AG04449 (cell line): ENCODE measurements around the gene TWSG1.

Source experiments
- CTCF ChIA-PET: fragments of 350-600 bp; formaldehyde crosslinking; extraction: SDS; loops from one replicate; lab custom pipeline; 2021; ENCODE audit warnings: antibody characterized with exemption; lab: Yijun Ruan, JAX
- POLR2A ChIA-PET: fragments of 400-600, 350-600 bp; formaldehyde crosslinking; extraction: SDS; loops from one replicate; lab custom pipeline; 2020; ENCODE audit warnings: antibody characterized with exemption, inconsistent platforms; lab: Yijun Ruan, JAX
- DNase-seq: peaks from one replicate; pipeline ENCODE4 v3.0.0-alpha.2; 2010; ENCODE audit warnings: low read depth, low spot score
- H3K4me3 ChIP-seq: 2 replicates; pipeline ENCODE4 v1.5.1; 2011; ENCODE audit warnings: low read depth, mild to moderate bottlenecking, control low read depth, low read length
- CTCF ChIP-seq: IDR thresholded peaks from one replicate; pipeline ENCODE4 v1.5.1; 2011; ENCODE audit warnings: mild to moderate bottlenecking, moderate library complexity, low read length, control low read depth, inconsistent platforms; ENCODE audit not compliant: insufficient read depth; ENCODE audit errors: missing control alignments

TWSG1 gene

GRCh38 chr18:9337873-9338272 is 3.3 kb downstream of the TWSG1 start:
- no peak overlapping the region for H3K4me3 ChIP-seq
- no peak for TF ChIP-seq CTCF
- CTCF ChIA-PET: interaction anchor here (1.3 to 4.1 kb wide), 3 partner anchors 9 to 179 kb away, joined by 3 to 27 read pairs (median 9); no protein-coding TSS in a partner anchor
- POLR2A ChIA-PET: no interaction called here
- DNase-seq: no peak

DNA sequence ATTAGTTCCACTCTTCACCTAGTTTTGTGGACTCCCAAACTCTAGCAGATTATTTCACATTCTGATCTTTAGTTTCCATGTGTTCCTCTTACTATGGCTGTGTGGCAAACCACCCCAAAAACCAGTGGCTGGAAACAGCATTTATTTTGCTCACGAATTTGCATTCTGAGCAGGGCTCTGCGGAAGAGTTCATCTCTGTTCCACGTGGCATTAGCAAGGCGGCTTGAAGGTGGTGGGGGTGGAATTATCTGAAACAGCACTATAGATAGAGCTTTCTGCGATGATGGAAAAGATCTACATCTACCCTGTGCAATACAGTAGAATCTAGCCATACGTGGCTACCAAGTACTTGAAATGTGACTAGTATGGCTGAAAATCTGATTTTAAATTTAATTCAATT is 5.9 kb downstream of the TWSG1 start:
- no peak for TF ChIP-seq CTCF
- POLR2A ChIA-PET: no interaction called here
- CTCF ChIA-PET: no interaction called here

GRCh38 chr18:9343577-9343976 is 9.0 kb downstream of the TWSG1 start:
- TF ChIP-seq CTCF: no peak
- no peak overlapping the region for H3K4me3 ChIP-seq
- POLR2A ChIA-PET: no interaction called here
- CTCF ChIA-PET: interaction anchor here (1.0 to 1.5 kb wide), 2 partner anchors 9 to 22 kb away, joined by 3 to 4 read pairs; partner anchors contain the start of gene TWSG1
- no peak for DNase-seq

More for the DNA sequence above, 5.9 kb downstream of the TWSG1 start:
- no peak for DNase-seq
- no peak overlapping the region for H3K4me3 ChIP-seq

DNA sequence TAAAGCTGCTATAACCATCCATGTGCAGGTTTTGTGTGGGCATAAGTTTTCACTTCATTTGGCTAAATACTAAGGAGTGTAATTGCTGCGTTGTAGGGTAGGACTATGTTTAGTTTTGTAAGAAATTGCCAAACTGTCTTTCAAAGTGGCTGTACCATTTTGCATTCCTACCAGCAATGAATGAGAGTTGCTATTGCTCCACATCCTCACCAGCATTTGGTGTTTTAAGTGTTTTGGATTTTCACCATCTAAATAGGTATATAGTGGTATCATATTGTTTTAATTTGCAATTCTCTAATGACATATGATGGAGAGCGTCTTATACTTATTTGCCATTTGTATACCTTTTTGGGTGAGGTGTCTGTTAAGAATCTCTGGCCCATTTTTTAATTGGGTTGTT is 12.2 kb downstream of the TWSG1 start:
- TF ChIP-seq CTCF: no peak
- POLR2A ChIA-PET: no interaction called here
- no peak overlapping the region for H3K4me3 ChIP-seq
- CTCF ChIA-PET: interaction anchor here (0.8 to 1.6 kb wide), 4 partner anchors 9 to 170 kb away, joined by 3 to 9 read pairs (median 3); no protein-coding TSS in a partner anchor
- no peak for DNase-seq

DNA sequence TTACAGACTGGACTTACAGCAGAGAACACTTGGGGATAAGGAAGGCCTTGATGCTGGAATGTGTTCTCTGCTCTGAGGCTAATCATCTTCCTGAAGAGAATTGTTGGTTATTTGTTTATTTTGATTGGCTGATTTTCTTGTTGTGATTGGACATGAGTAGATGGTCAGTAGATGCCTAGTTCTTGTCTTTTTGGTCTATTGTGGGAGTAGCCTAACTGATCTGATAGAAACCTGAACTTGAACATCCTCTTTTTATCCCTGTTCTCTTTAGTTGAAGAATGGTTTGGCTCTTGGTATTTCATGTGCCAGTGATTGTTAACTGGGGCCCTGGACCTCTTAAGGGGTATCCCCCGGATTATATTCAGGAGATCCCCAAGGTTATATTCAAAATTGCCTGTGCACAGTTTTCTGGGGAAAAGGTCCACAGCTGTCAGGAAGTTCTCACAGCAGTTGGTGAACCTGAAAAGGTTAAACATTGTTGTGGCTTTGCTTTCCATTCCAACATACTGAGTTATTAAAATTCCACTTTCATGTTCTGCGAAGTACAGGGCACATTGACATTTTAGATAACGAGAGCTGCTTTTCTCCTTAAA is 13.6 kb downstream of the TWSG1 start:
- H3K4me3 ChIP-seq: no peak overlapping the region
- no peak for TF ChIP-seq CTCF
- DNase-seq: no peak
- ChIA-PET CTCF (interaction anchor here (1.0 kb wide), 1 partner anchor 10 kb away, joined by 3 read pairs; no protein-coding TSS in a partner anchor), POLR2A (no interaction called here)

DNA sequence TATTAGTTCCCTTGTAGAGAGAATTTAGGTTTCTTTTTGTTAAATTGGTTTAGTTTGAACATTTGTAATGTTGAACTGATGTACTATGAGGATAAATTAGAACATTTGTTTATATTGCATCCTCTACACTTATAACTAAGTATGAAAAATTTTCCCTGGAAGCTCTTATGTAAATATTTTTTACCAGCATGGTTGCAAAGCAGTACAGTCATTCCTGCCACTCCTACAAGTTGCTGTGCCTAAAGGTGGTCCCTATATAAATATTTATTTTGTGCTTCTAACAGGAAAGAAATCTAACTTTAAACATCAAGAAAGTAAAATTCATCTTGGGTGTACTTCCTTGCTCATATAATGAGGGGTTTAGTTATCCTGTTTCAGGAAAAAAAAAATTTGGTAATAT is 14.2 kb downstream of the TWSG1 start:
- ChIA-PET POLR2A (no interaction called here), CTCF (interaction anchor here (0.7 to 1.2 kb wide), 3 partner anchors 11 to 73 kb away, joined by 3 read pairs; no protein-coding TSS in a partner anchor)
- H3K4me3 ChIP-seq: no peak overlapping the region
- DNase-seq: no peak
- no peak for TF ChIP-seq CTCF
